Activated CD4-positive, CD25-positive, alpha-beta regulatory T cell treated with anti-CD3 and anti-CD28 coated beads, Interleukin-2, amount 50 U/mL, for 24 hours (primary cell): ENCODE measurements around the gene USH2A.

Experiments used
- ATAC-seq, 2 donors: fragments of 150-1000 bp; cut with Tn5 transposase; one replicate each; pipeline ENCODE4 v1.10.0; 2021; ENCODE audit warnings: mild to moderate bottlenecking in 1 of 2, moderate library complexity in 1 of 2

The USH2A gene

DNA sequence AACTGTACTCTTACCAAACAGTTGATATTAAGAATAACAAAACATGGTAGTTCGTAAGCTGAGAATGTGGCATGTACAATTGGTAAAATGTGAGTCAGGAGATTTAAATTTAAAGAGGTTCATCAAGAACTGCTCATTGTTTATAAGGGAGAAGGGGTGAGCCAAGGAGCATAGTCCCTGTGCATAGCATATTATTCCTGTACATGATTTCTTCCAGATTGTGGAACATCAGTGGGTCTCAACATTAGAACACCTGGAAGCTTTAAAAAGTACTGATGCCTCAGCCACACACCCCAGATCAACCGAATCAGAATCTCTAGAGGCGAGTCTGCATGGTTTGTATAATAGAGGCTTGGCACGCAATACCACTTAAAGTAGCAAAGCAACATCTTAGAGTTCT, 800.1 kb downstream of the USH2A start:
- ATAC-seq: no peak

- no peak for ATAC-seq
These were observed 805.3 kb downstream of the USH2A start for GRCh38 chr1:215617979-215618378.

- ATAC-seq: no peak
These were observed 810.9 kb downstream of the USH2A start for GRCh38 chr1:215612391-215612790.

- no peak for ATAC-seq
These were observed 814.6 kb downstream of the USH2A start for GRCh38 chr1:215608646-215609045.

GRCh38 chr1:215607412-215607811, 815.8 kb downstream of the USH2A start:
- no peak for ATAC-seq

- no peak for ATAC-seq
These were observed 816.6 kb downstream of the USH2A start for GRCh38 chr1:215606564-215607168.

- ATAC-seq: no peak
These were observed 817.2 kb downstream of the USH2A start for GRCh38 chr1:215606036-215606435.

DNA sequence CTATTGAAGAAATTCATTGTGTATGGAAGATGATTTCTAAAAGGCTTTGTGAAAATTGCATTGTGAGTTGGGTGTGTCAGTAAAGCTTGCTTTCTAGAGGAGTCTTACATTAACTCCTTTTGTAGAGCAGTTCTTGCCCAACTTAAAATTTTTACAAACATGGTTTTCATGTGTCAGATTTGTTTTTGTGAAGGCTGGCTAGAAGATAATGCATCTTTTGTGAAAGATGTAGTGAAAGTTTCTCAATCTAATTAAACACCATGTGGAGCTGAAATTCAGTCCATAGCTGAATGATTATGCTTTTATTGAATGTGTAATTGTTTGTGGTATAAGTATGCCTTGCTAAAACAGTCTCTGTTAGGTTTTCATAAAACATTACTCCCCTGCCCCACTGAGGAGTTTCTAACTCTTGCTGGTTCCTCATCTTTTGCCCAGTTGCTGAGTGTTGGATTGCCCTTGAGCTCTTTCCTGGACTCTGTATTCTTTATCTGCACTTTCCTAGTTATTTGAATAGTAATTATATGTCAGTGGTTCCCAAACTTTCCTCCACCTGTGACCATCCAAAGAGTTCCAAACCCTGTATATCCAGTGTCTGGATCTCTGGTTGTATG, 818.1 kb downstream of the USH2A start:
- ATAC-seq: no peak

DNA sequence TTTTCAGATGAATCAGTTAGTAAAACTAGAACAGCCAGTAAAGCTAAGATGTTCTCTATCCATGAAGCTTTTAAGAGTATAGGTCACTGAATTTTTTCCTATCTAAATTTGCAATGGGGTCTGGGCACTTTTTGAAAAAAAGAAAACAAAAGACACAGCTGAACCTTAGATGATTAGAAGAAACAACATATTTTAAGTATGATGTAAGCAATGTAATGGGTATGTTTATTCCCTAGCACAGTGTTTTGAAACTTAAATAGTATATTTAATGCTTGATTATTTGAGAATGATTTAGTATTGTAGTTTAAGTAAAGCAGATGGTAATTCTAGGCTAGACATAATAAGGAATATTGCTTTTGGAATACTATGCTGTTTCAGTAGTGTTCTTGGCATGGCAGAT, 819.9 kb downstream of the USH2A start:
- no peak for ATAC-seq

- no peak for ATAC-seq
These were observed 822.0 kb downstream of the USH2A start for GRCh38 chr1:215601276-215601675.

DNA sequence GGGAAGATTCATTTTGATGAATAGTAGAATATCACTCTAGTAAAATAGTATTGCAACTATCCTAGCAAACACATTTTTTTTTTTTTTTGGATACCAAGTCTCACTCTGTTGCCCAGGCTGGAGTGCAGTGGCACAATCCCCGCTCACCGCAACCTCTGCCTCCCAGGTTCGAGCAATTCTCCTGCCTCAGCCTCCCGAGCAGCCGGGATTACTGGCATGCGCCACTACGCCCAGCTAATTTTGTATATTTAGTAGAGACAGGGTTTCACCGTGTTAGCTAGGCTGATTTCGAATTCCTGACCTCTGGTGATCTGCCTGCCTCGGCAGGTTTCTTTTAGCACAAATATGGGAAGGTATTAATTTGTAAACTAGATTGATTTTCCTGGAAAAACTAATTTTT, 822.4 kb downstream of the USH2A start:
- ATAC-seq: no peak

GRCh38 chr1:215600258-215600792, 822.9 kb downstream of the USH2A start:
- ATAC-seq: no peak

DNA sequence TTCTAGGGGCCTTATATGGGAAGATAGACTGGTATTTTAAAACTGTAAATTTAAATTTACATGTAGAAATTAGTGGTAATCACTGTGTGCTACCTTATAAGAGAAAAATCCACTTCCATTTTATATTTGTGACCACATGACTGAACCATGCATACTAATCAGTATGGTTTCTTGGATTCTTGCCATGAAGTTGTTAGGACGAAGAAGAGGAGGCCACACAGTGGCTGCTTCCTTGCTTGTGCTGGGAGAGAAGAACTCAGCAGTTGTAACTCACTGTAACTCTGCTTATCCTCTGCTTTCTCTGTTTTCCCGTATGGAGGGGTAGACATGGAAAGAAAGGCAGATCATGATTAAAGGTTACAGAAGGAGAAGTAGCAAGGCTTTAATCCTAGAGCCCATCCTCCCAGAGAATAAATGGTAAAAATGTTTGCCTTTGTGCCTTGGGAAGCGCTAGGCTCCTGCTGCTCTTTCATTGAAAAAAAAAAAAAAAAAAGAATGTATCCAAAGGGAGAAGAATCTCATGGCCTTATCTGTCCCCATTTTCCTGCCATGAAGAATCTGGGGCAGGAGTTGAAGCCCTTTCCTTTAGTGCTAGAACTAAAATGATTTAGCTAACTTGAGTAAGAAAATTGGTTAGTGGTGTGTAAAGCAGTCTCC, 823.7 kb downstream of the USH2A start:
- ATAC-seq: no peak

- no peak for ATAC-seq
These were observed 825.3 kb downstream of the USH2A start for GRCh38 chr1:215597961-215598360.

DNA sequence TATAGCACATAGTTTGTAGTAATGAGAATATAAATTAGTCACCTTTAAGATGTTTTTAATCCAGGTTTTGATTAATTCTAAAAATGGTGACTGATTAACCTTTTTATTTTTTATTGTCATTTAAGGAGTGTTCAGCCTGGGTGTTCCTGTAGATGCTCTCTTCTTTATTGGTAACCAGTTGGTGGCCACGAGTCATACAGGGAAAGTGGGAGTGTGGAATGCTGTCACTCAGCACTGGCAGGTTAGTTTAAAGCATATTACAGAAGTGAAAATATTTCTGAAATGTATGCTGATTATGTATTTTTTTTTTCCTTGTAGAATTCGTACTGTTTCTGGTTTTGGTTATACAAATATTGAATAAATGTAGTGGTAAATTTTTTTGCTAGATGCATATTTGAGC, 828.0 kb downstream of the USH2A start:
- no peak for ATAC-seq

- no peak for ATAC-seq
These were observed 828.6 kb downstream of the USH2A start for GRCh38 chr1:215594640-215595039.

DNA sequence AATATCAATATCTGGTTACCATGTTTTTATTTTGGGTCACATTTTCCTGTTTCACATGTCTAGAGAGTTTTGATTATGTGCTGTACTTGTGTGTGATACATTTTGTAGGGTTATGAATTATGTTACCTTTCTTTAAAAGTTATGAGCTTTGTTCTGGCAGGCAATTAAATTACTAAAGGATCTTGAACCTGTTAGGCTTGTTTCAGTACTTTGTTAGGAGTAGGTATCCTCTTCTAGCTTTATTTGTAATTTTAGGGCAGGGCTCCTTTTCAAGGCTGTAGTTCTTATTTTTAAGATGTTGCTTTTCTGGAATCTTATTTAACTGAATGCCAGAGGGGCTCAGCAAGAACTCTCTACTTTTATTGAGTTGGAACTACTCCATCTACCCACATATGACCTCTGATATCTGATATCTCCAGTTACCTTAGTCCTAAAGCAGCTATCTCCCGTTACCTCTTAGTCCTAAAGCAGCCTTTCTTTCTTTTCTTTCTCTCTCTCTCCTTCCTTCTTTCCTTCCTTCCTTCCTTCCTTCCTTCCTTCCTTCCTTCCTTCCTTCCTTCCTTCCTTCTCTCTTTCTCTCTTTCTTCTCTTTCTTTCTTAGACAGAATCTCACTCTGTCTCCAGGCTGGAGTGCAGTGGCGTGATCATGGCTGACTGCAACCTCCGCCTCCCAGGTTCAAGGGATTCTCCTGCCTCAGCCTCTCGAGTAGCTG, 832.3 kb downstream of the USH2A start:
- ATAC-seq: no peak

- no peak for ATAC-seq
These were observed 833.4 kb downstream of the USH2A start for GRCh38 chr1:215589650-215590435.

- ATAC-seq: no peak
These were observed 838.9 kb downstream of the USH2A start for GRCh38 chr1:215584389-215584788.

DNA sequence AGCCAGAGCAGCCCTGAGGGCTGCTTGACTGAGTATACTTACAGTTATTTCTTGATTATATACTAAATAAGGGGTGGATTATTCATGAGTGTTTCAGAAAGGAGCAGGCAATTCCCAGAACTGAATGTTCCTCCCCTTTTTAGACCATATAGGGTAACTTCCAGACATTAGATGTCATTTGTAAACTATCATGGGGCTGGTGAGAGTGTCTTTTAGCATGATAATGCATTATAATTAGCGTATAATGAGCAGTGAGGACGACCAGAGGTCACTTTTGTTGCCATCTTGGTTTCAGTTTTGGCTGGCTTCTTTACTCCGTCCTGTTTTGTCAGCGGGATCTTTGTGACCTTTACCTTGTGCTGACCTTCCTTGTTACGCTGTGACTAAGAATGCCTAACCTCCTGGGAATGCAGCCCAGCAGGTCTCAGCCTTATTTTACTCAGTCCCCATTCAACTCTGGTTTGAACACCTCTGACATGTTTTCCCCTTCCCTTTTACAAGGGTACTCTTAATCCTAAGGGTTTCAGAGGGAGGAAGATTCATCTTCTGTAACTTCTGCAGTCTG, 840.0 kb downstream of the USH2A start:
- no peak for ATAC-seq

GRCh38 chr1:215581896-215582295, 841.4 kb downstream of the USH2A start:
- ATAC-seq: no peak
